ENCODE data around the gene TOX2. TPM values are rescaled to one million over a fixed set of nuclear protein-coding genes. Genes with fewer than 3 reads are reported as not detected.
A peak's percentile ranks its signal among the peaks of the same experiment; 100 is the strongest.

The TOX2 gene
- total RNA-seq, 2 donors from 2014 or later: 4.0 to 5.6 TPM

- Mint-ChIP-seq H3K9me3 (no peaks in the 10 kb centered on the region), H3K4me1 (ENCODE audit: low read depth in 2 of 2) (peaks cover 27 to 30% of the 10 kb centered on the region in 2 donors), H3K27ac (peak overlapping the region in 1 of 2 donors; percentile 30), H3K36me3 (peaks cover 6% of the 10 kb centered on the region), H3K27me3 (peaks cover 45 to 58% of the 10 kb centered on the region in 2 donors), H3K4me3 (peak overlapping the region; percentile 9)
- DNase-seq (ENCODE audit: low spot score) (no peak), ATAC-seq (peak; percentile 43 to 55)
These were observed 87.3 kb downstream of the TOX2 start for GRCh38 chr20:44001667-44002596.

DNA sequence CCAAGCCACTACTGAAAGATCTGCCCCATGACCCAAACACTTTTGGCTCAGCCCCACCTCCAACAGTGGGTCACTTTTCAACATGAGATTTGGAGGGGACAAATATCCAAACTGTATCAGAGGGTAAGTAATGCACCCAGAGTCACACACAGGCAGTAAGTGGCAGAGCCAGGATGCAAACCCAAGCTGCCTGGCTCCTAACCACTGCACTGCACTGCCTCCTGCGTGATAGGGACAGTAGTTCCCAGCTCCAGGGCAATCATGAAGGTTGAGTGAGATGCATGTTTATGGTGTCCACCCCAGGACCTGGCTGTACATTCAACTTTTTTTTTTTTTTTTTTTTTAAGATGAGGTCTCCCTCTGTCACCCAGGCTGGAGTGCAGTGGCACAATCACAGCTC is 88.2 kb downstream of the TOX2 start:
- Mint-ChIP-seq H3K4me1 (ENCODE audit: low read depth in 2 of 2) (peaks cover 26 to 29% of the 10 kb centered on the region in 2 donors), H3K4me3 (no peak overlapping the region), H3K27ac (peak overlapping the region in 1 of 2 donors; percentile 30), H3K9me3 (no peaks in the 10 kb centered on the region), H3K36me3 (peaks cover 6% of the 10 kb centered on the region), H3K27me3 (peaks cover 42 to 53% of the 10 kb centered on the region in 2 donors)
- DNase-seq (ENCODE audit: low spot score): no peak
- ATAC-seq: no peak

DNA sequence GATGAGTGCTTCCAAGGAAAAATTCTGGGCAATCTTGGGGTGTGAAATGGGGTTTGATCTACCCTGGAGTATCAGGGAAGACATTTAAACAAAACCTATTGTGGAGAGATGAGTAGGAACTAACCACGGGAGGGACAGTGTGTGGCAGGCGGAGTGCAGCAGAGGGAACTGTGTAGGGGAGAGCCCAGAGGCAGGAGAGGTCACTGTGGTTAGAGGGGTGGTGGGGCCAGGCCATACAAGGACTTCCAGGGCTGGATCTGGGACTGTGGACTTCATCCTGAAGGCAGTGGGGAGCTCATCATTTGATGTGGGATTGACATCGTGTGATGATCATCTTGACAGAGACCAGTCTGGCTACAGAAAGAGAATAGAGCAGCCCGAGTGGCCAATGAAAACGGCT is 89.0 kb downstream of the TOX2 start:
- H3K27ac Mint-ChIP-seq: peak overlapping the region in 1 of 2 donors; percentile 12

GRCh38 chr20:44004306-44004915 is 89.8 kb downstream of the TOX2 start:
- Mint-ChIP-seq H3K36me3 (peaks cover 6% of the 10 kb centered on the region), H3K27ac (peak overlapping the region in 1 of 2 donors; percentile 12), H3K4me3 (no peak overlapping the region), H3K27me3 (peaks cover 43 to 55% of the 10 kb centered on the region in 2 donors), H3K9me3 (no peaks in the 10 kb centered on the region), H3K4me1 (ENCODE audit: low read depth in 2 of 2) (peaks cover 26 to 29% of the 10 kb centered on the region in 2 donors)
- no peak for ATAC-seq
- no peak for DNase-seq (ENCODE audit: low spot score)

More for the DNA sequence above, 89.0 kb downstream of the TOX2 start:
- Mint-ChIP-seq H3K4me1 (ENCODE audit: low read depth in 2 of 2) (peaks cover 26 to 29% of the 10 kb centered on the region in 2 donors), H3K36me3 (peaks cover 6% of the 10 kb centered on the region), H3K9me3 (no peaks in the 10 kb centered on the region), H3K27me3 (peaks cover 42 to 55% of the 10 kb centered on the region in 2 donors), H3K4me3 (no peak overlapping the region)
- ATAC-seq (no peak), DNase-seq (ENCODE audit: low spot score) (no peak)

GRCh38 chr20:44005661-44006060 is 91.0 kb downstream of the TOX2 start:
- ATAC-seq: no peak
- Mint-ChIP-seq H3K36me3 (no peaks in the 10 kb centered on the region), H3K27me3 (peaks cover 38 to 44% of the 10 kb centered on the region in 2 donors), H3K27ac (no peak overlapping the region), H3K4me3 (no peak overlapping the region), H3K4me1 (ENCODE audit: low read depth in 2 of 2) (peaks cover 21 to 26% of the 10 kb centered on the region in 2 donors), H3K9me3 (no peaks in the 10 kb centered on the region)
- no peak for DNase-seq (ENCODE audit: low spot score)

DNA sequence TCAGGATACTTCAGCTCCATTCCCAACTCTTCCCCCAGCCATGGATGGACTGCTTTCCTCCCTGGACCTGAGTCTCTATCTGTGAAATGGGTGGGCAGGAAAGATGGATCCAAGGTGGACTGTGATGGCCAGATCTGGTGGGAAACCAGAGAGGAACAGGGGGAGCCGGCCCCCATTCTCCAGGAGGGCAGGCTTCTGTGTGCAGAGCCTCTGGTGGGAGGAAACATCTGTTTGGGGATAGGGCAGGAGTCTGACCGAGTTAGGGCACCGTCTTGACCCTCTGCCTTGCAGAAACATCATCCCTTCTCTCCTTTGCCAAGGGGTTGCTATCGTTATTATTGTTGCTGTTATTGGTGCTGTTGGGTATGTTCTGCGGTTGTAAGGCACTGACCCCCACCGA is 91.5 kb downstream of the TOX2 start:
- H3K36me3 Mint-ChIP-seq: no peaks in the 10 kb centered on the region
- DNase-seq (ENCODE audit: low spot score) (no peak), ATAC-seq (no peak)
- H3K27ac Mint-ChIP-seq: no peak overlapping the region
- H3K4me3 Mint-ChIP-seq: no peak overlapping the region
- peaks cover 26 to 29% of the 10 kb centered on the region in 2 donors for H3K4me1 Mint-ChIP-seq (ENCODE audit: low read depth in 2 of 2)
- peaks cover 39 to 46% of the 10 kb centered on the region in 2 donors for H3K27me3 Mint-ChIP-seq
- no peaks in the 10 kb centered on the region for H3K9me3 Mint-ChIP-seq

GRCh38 chr20:44006578-44006977 is 91.9 kb downstream of the TOX2 start:
- Mint-ChIP-seq H3K27ac (no peak overlapping the region), H3K36me3 (no peaks in the 10 kb centered on the region), H3K4me1 (ENCODE audit: low read depth in 2 of 2) (peaks cover 27 to 31% of the 10 kb centered on the region in 2 donors), H3K4me3 (no peak overlapping the region), H3K9me3 (no peaks in the 10 kb centered on the region), H3K27me3 (peaks cover 40 to 47% of the 10 kb centered on the region in 2 donors)
- no peak for ATAC-seq
- no peak for DNase-seq (ENCODE audit: low spot score)

DNA sequence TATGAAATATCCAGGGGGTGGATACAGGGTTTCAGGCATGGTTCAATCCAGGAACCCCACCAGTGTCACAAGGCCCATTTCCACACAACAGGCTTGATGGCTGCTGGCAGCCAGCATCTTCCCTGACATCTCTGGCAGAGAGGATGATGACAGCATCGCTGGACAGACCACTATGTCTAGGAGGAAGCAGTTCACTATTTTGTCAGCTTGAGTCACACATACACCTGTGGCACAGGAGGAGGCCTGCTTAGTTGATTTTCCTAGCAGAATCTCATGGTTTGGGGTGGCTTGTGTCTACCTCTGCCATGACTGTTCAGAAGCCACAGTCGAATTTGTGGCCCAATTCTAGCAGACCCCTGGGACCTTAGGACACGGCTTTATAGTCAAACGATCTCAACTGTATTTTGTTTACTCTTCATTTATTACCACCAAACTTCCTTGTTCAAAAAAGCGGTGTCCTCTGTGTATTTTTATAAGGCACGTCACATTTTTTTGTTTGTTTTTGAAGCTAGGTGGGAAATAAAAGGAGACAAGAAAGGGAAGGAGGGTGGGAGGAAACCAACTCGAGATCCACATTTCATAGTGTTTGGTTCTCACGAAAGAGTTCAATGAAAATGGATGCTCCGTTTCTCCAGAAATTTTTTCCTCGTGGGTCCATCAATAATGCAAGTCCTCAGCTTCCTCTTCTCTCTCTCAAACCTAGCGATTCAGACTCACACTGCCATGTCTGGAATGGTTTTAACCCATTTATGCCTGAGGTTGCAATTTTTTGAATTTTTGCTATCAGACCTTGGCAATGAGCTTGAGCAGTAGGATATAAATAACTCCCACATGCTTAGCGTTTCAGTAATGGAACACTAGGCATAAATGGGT is 94.4 kb downstream of the TOX2 start:
- Mint-ChIP-seq H3K27me3 (peaks cover 26 to 37% of the 10 kb centered on the region in 2 donors), H3K4me1 (ENCODE audit: low read depth in 2 of 2) (peaks cover 19 to 22% of the 10 kb centered on the region in 2 donors), H3K36me3 (no peaks in the 10 kb centered on the region), H3K27ac (no peak overlapping the region), H3K4me3 (no peak overlapping the region), H3K9me3 (no peaks in the 10 kb centered on the region)
- no peak for DNase-seq (ENCODE audit: low spot score)
- ATAC-seq: no peak

DNA sequence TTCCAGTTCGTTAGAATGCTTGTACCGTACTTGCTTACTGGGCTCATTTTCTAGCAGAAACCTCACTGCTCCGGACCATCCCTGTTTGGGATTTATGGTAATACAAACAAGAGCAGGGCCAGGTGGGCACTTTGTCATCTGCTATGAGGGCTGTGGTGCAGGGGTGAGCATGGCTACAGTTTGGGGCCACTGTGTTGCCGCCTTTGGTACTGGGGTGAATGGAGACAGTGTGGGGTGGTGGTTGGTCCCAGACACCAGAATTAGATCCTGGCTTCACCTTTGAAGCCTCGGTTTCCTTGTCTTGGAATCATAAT is 95.0 kb downstream of the TOX2 start:
- Mint-ChIP-seq H3K27ac (no peak overlapping the region), H3K27me3 (peaks cover 23 to 31% of the 10 kb centered on the region in 2 donors), H3K4me3 (no peak overlapping the region), H3K36me3 (no peaks in the 10 kb centered on the region), H3K4me1 (ENCODE audit: low read depth in 2 of 2) (peaks cover 17 to 22% of the 10 kb centered on the region in 2 donors), H3K9me3 (no peaks in the 10 kb centered on the region)
- ATAC-seq (no peak), DNase-seq (ENCODE audit: low spot score) (no peak)

DNA sequence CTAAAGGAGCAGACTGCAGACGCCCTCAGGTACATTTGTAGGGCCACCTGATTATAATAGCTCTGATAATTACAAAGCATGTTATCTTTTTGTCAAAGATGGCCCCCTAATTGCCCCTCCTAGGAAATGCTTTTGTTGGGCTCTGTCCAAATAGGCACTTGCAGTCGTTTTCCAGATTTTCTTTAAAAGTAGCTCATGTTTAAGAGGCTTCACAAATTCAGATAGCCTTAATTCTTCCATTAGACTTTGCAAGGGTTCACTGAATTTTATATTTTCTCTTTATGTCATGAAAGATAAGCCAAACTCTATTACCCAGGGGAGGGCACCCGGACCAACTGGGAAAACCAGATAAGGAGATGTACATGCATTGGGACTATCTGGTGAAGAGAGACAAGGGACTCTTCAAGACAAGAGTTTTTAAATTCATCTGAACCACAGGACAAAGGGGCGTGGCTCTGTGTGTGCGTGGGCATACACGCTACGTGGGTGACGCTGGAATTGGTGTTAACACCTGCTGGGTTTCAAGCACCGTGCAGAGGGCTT is 95.6 kb downstream of the TOX2 start:
- DNase-seq (ENCODE audit: low spot score): no peak
- H3K9me3 Mint-ChIP-seq: no peaks in the 10 kb centered on the region
- no peak overlapping the region for H3K4me3 Mint-ChIP-seq
- H3K27ac Mint-ChIP-seq: peak overlapping the region in 1 of 2 donors; percentile 73
- H3K4me1 Mint-ChIP-seq (ENCODE audit: low read depth in 2 of 2): peaks cover 17 to 19% of the 10 kb centered on the region in 2 donors
- H3K36me3 Mint-ChIP-seq: no peaks in the 10 kb centered on the region
- peaks cover 20 to 25% of the 10 kb centered on the region in 2 donors for H3K27me3 Mint-ChIP-seq
- ATAC-seq: no peak

- ATAC-seq (peak; percentile 50 to 65), DNase-seq (ENCODE audit: low spot score) (no peak)
- Mint-ChIP-seq H3K4me3 (peak overlapping the region; percentile 63), H3K27me3 (peaks cover 16 to 22% of the 10 kb centered on the region in 2 donors), H3K9me3 (no peaks in the 10 kb centered on the region), H3K4me1 (ENCODE audit: low read depth in 2 of 2) (peaks cover 17 to 18% of the 10 kb centered on the region in 2 donors), H3K36me3 (no peaks in the 10 kb centered on the region), H3K27ac (peak overlapping the region; percentile 71 to 73)
These were observed 96.7 kb downstream of the TOX2 start for GRCh38 chr20:44011251-44011940.

GRCh38 chr20:44012466-44013226 is 98.0 kb downstream of the TOX2 start:
- no peak overlapping the region for H3K4me3 Mint-ChIP-seq
- no peaks in the 10 kb centered on the region for H3K9me3 Mint-ChIP-seq
- H3K36me3 Mint-ChIP-seq: no peaks in the 10 kb centered on the region
- peak overlapping the region; percentile 27 to 66 for H3K27ac Mint-ChIP-seq
- H3K4me1 Mint-ChIP-seq (ENCODE audit: low read depth in 2 of 2): peaks cover 17 to 18% of the 10 kb centered on the region in 2 donors
- DNase-seq (ENCODE audit: low spot score): no peak
- peaks cover 17 to 20% of the 10 kb centered on the region in 2 donors for H3K27me3 Mint-ChIP-seq
- no peak for ATAC-seq
